NCI-H2227 (cell line): Measurements from ENCODE around the gene C12orf56.

Source experiments
- DNase-seq: peaks from one replicate; lab custom pipeline; 2025; ENCODE audit not compliant: unreplicated experiment; lab: John Stamatoyannopoulos, UW

C12orf56 gene

GRCh38 chr12:64390275-64390851 lies at the start of gene C12orf56:
Gene C12orf56 (minus strand): TSS chr12:64390758. CDS start chr12:64390565, 193 bp downstream.
- peak; percentile 80 for DNase-seq

- DNase-seq: no peak
Observed at GRCh38 chr12:64440100-64440499, 49.5 kb upstream of the C12orf56 start.

GRCh38 chr12:64433915-64434314 lies 43.4 kb upstream of the C12orf56 start:
- DNase-seq: no peak

GRCh38 chr12:64431791-64432190 lies 41.2 kb upstream of the C12orf56 start:
- no peak for DNase-seq

- DNase-seq: no peak
Observed at GRCh38 chr12:64430886-64431285, 40.3 kb upstream of the C12orf56 start.

- no peak for DNase-seq
Observed at GRCh38 chr12:64428956-64429355, 38.4 kb upstream of the C12orf56 start.

- no peak for DNase-seq
Observed at GRCh38 chr12:64427988-64428387, 37.4 kb upstream of the C12orf56 start.

- DNase-seq: no peak
Observed at GRCh38 chr12:64419696-64420095, 29.1 kb upstream of the C12orf56 start.

GRCh38 chr12:64418209-64418608 lies 27.7 kb upstream of the C12orf56 start:
- no peak for DNase-seq

GRCh38 chr12:64413884-64414283 lies 23.3 kb upstream of the C12orf56 start:
- DNase-seq: no peak

- DNase-seq: no peak
Observed at GRCh38 chr12:64412459-64412858, 21.9 kb upstream of the C12orf56 start.

GRCh38 chr12:64411427-64411826 lies 20.9 kb upstream of the C12orf56 start:
- no peak for DNase-seq

- DNase-seq: no peak
Observed at GRCh38 chr12:64407342-64408223, 17.0 kb upstream of the C12orf56 start.

GRCh38 chr12:64404470-64405256 lies 14.1 kb upstream of the C12orf56 start:
- peak; percentile 90 for DNase-seq

GRCh38 chr12:64403707-64404469 lies 13.3 kb upstream of the C12orf56 start, which contains the start of gene XPOT:
Gene XPOT (plus strand): TSS chr12:64404392. CDS start chr12:64410036, 5,644 bp downstream.
- DNase-seq: peak; percentile 98

- no peak for DNase-seq
Observed at GRCh38 chr12:64402181-64402580, 11.6 kb upstream of the C12orf56 start.

GRCh38 chr12:64400041-64400440 lies 9.5 kb upstream of the C12orf56 start:
- DNase-seq: no peak

GRCh38 chr12:64395739-64396138 lies 5.2 kb upstream of the C12orf56 start:
- DNase-seq: no peak

GRCh38 chr12:64392221-64392620 lies 1.7 kb upstream of the C12orf56 start:
- DNase-seq: peak; percentile 40

GRCh38 chr12:64389154-64389553 lies 1.4 kb downstream of the C12orf56 start:
- DNase-seq: no peak
